ENCODE results near the gene SLC2A13.

SLC2A13 gene

GRCh38 chr12:39986674-39987073 lies 119.2 kb downstream of the SLC2A13 start:
- no peak for DNase-seq (ENCODE audit: low read depth)
- in situ Hi-C loops (cut with HindIII; ENCODE audit: low sequenced_read_pairs) = no loop called here
- H3K4me3 ChIP-seq (ENCODE audit: low read depth, low read length) = no peak overlapping the region
- TF ChIP-seq, protein P1, sequence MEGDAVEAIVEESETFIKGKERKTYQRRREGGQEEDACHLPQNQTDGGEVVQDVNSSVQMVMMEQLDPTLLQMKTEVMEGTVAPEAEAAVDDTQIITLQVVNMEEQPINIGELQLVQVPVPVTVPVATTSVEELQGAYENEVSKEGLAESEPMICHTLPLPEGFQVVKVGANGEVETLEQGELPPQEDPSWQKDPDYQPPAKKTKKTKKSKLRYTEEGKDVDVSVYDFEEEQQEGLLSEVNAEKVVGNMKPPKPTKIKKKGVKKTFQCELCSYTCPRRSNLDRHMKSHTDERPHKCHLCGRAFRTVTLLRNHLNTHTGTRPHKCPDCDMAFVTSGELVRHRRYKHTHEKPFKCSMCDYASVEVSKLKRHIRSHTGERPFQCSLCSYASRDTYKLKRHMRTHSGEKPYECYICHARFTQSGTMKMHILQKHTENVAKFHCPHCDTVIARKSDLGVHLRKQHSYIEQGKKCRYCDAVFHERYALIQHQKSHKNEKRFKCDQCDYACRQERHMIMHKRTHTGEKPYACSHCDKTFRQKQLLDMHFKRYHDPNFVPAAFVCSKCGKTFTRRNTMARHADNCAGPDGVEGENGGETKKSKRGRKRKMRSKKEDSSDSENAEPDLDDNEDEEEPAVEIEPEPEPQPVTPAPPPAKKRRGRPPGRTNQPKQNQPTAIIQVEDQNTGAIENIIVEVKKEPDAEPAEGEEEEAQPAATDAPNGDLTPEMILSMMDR (IDR thresholded peaks at IDR 0.05; ENCODE audit: low read depth, low read length, missing control alignments) = no peak

DNA sequence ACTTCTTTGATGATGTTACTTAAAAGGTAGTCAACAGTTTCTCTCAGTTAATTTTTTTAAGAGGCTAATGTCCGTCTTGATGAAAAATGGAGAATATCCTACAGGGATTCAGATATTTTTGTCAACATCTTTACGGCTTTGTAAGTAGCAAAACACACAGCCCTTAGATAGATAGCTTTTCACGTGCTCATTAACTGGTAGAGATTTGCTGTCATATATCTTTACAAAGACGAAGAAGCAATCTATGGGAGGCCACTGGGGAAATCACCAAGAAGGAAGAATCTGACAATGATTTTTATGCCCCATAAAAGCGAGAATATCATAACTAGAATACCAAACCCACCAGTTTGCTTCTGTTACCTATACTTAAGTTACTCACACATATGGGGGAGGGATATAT lies 121.2 kb downstream of the SLC2A13 start:
- no peak for DNase-seq (ENCODE audit: low read depth)
- in situ Hi-C loops (cut with HindIII; ENCODE audit: low sequenced_read_pairs) = no loop called here
- H3K4me3 ChIP-seq (ENCODE audit: low read depth, low read length) = no peak overlapping the region
- TF ChIP-seq, protein P1 (IDR thresholded peaks at IDR 0.05; ENCODE audit: low read depth, low read length, missing control alignments) = no peak

GRCh38 chr12:39975374-39975918 lies 130.4 kb downstream of the SLC2A13 start:
- no peak overlapping the region for H3K4me3 ChIP-seq (ENCODE audit: low read depth, low read length)
- in situ Hi-C loops (cut with HindIII; ENCODE audit: low sequenced_read_pairs) = no loop called here
- DNase-seq (ENCODE audit: low read depth) = no peak
- TF ChIP-seq, protein P1 (IDR thresholded peaks at IDR 0.05; ENCODE audit: low read depth, low read length, missing control alignments) = no peak

GRCh38 chr12:39972119-39972518 lies 133.8 kb downstream of the SLC2A13 start:
- in situ Hi-C loops (cut with HindIII; ENCODE audit: low sequenced_read_pairs) = no loop called here
- no peak for DNase-seq (ENCODE audit: low read depth)
- no peak overlapping the region for H3K4me3 ChIP-seq (ENCODE audit: low read depth, low read length)
- TF ChIP-seq, protein P1 (IDR thresholded peaks at IDR 0.05; ENCODE audit: low read depth, low read length, missing control alignments) = no peak

DNA sequence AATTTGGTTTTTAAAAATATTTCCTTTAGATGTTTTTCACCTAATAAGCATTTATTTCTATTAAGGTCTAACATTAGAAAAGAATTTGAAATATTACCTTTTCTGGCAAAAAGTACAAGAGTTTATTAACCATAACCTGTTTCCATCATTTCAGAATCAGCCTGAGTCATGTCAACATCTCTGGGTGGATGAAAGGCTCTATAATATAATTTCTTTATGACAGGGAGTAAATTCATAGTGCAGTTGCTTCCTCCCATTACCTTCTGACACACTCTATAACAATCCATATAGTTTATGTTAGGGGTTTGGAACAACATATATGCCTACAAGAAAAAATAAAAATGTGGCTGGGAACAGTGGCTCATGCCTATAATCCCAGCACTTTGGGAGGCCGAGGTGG lies 134.5 kb downstream of the SLC2A13 start:
- H3K4me3 ChIP-seq (ENCODE audit: low read depth, low read length) = no peak overlapping the region
- TF ChIP-seq, protein P1 (IDR thresholded peaks at IDR 0.05; ENCODE audit: low read depth, low read length, missing control alignments) = no peak
- DNase-seq (ENCODE audit: low read depth) = no peak
- in situ Hi-C loops (cut with HindIII; ENCODE audit: low sequenced_read_pairs) = no loop called here

GRCh38 chr12:39966721-39967120 lies 139.2 kb downstream of the SLC2A13 start:
- in situ Hi-C loops (cut with HindIII; ENCODE audit: low sequenced_read_pairs) = no loop called here
- DNase-seq (ENCODE audit: low read depth) = no peak
- H3K4me3 ChIP-seq (ENCODE audit: low read depth, low read length) = no peak overlapping the region
- TF ChIP-seq, protein P1 (IDR thresholded peaks at IDR 0.05; ENCODE audit: low read depth, low read length, missing control alignments) = no peak

Data from astrocyte of the cerebellum (primary cell).